Measurements from ENCODE around the gene PRKAR2B. TPM values are rescaled to one million over a fixed set of nuclear protein-coding genes. Genes with fewer than 3 reads are reported as not detected.

The PRKAR2B gene
- total RNA-seq, 6 experiments from 2014 or later: 3.6 to 9.7 (median 8.7) TPM

DNA sequence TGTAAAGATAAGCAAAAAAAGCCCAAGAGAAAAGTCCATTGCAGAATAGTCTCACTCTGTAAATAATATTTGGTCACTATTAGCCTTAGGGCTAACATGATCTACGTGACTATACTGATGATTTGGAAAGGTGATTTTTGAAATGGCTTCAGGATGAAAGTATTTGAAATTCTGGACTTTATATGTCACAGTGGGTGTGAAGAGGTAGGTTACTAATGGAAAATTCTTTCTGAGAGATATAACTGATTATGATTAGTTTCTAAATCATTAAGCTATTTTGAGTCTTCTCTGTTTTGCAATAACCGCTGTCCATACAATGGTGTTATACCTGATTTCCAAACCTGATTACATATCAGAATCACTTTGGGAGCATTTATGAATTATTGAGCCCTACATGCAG lies 104.2 kb downstream of the PRKAR2B start:
- Mint-ChIP-seq H3K27ac (no peak overlapping the region), H3K27me3 (ENCODE audit: insufficient read depth) (no peaks in the 10 kb centered on the region), H3K4me3 (no peak overlapping the region), H3K9me3 (no peaks in the 10 kb centered on the region), H3K36me3 (ENCODE audit: low read depth) (no peaks in the 10 kb centered on the region), H3K4me1 (ENCODE audit: low read depth) (peaks cover 34% of the 10 kb centered on the region)
- TF ChIP-seq, protein P1, sequence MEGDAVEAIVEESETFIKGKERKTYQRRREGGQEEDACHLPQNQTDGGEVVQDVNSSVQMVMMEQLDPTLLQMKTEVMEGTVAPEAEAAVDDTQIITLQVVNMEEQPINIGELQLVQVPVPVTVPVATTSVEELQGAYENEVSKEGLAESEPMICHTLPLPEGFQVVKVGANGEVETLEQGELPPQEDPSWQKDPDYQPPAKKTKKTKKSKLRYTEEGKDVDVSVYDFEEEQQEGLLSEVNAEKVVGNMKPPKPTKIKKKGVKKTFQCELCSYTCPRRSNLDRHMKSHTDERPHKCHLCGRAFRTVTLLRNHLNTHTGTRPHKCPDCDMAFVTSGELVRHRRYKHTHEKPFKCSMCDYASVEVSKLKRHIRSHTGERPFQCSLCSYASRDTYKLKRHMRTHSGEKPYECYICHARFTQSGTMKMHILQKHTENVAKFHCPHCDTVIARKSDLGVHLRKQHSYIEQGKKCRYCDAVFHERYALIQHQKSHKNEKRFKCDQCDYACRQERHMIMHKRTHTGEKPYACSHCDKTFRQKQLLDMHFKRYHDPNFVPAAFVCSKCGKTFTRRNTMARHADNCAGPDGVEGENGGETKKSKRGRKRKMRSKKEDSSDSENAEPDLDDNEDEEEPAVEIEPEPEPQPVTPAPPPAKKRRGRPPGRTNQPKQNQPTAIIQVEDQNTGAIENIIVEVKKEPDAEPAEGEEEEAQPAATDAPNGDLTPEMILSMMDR (IDR thresholded peaks at IDR 0.05): no peak
- no peak for DNase-seq

GRCh38 chr7:107149863-107150262 lies 105.4 kb downstream of the PRKAR2B start:
- no peaks in the 10 kb centered on the region for H3K9me3 Mint-ChIP-seq
- TF ChIP-seq, protein P1 (IDR thresholded peaks at IDR 0.05): no peak
- no peaks in the 10 kb centered on the region for H3K27me3 Mint-ChIP-seq (ENCODE audit: insufficient read depth)
- peaks cover 34% of the 10 kb centered on the region for H3K4me1 Mint-ChIP-seq (ENCODE audit: low read depth)
- H3K36me3 Mint-ChIP-seq (ENCODE audit: low read depth): no peaks in the 10 kb centered on the region
- DNase-seq: no peak
- no peak overlapping the region for H3K4me3 Mint-ChIP-seq
- no peak overlapping the region for H3K27ac Mint-ChIP-seq

DNA sequence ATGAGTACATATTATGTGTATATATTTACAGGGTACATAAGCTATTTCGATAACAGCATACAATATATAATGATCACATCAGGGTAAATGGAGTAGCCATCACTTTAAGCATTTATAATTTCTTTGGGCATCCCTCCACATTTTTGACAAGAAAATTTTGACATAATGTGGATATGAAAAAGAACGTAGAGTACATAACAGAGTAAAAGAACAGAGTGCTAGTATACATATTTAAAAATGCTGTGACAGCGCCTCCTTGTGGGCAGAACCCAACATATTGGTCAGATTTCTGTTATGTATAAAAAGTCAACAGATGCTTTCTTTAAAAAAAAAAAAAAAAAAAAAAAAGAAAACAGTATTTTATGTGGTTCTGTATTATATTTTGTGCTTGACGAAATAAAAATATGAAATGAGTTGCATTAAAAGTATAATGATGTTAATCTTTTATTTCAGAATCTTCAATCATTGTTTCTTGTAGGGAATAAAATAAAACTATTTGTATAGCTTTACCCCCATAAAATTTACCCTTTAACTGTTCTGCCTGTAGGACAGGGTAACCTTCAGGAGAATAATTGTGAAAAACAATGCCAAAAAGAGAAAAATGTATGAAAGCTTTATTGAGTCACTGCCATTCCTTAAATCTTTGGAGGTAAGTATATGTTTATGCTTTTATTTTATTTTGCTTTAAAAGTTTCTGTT lies 106.0 kb downstream of the PRKAR2B start:
- peak; percentile 70 for DNase-seq
- Mint-ChIP-seq H3K27ac (no peak overlapping the region), H3K27me3 (ENCODE audit: insufficient read depth) (no peaks in the 10 kb centered on the region), H3K36me3 (ENCODE audit: low read depth) (no peaks in the 10 kb centered on the region), H3K4me3 (no peak overlapping the region), H3K9me3 (no peaks in the 10 kb centered on the region), H3K4me1 (ENCODE audit: low read depth) (peaks cover 34% of the 10 kb centered on the region)
- TF ChIP-seq, protein P1 (IDR thresholded peaks at IDR 0.05): peak; percentile 95

- no peak for DNase-seq
- Mint-ChIP-seq H3K27me3 (ENCODE audit: insufficient read depth) (no peaks in the 10 kb centered on the region), H3K9me3 (no peaks in the 10 kb centered on the region), H3K27ac (no peak overlapping the region), H3K36me3 (ENCODE audit: low read depth) (no peaks in the 10 kb centered on the region), H3K4me3 (no peak overlapping the region), H3K4me1 (ENCODE audit: low read depth) (peaks cover 32% of the 10 kb centered on the region)
- TF ChIP-seq, protein P1 (IDR thresholded peaks at IDR 0.05): no peak
These were observed 107.0 kb downstream of the PRKAR2B start for GRCh38 chr7:107151538-107151937.

GRCh38 chr7:107152011-107152410 lies 107.5 kb downstream of the PRKAR2B start:
- peak overlapping the region; percentile 0; the same call in 1 of the 2 replicates for H3K27ac Mint-ChIP-seq
- H3K27me3 Mint-ChIP-seq (ENCODE audit: insufficient read depth): no peaks in the 10 kb centered on the region
- TF ChIP-seq, protein P1 (IDR thresholded peaks at IDR 0.05): no peak
- H3K4me1 Mint-ChIP-seq (ENCODE audit: low read depth): peaks cover 27% of the 10 kb centered on the region
- DNase-seq: peak; percentile 66
- no peaks in the 10 kb centered on the region for H3K36me3 Mint-ChIP-seq (ENCODE audit: low read depth)
- H3K4me3 Mint-ChIP-seq: no peak overlapping the region
- no peaks in the 10 kb centered on the region for H3K9me3 Mint-ChIP-seq

All from HFFc6 (cell line).